ENCODE measurements around the gene MAP7D2.

DNA sequence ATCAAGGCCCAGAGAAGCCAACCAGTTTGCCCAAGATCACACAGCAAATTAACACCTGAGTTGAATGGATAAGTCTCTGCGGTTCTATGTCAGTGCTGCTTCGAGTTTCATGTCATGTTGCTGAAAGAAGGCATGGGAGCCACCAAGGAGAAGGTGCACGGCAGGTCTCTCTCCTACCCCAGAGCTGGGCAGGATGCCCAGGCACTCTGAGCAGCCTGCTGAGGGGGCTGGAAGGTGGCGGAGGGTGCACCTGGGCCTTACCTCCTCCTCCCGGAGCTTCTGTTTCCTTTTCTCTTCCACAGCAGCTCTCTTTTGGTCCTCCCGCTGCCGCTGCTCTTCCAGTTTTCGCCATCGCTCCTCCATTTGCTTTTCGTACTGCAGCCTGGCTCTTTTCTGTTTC lies 53.6 kb downstream of the MAP7D2 start:
- TF ChIP-seq, protein P1, sequence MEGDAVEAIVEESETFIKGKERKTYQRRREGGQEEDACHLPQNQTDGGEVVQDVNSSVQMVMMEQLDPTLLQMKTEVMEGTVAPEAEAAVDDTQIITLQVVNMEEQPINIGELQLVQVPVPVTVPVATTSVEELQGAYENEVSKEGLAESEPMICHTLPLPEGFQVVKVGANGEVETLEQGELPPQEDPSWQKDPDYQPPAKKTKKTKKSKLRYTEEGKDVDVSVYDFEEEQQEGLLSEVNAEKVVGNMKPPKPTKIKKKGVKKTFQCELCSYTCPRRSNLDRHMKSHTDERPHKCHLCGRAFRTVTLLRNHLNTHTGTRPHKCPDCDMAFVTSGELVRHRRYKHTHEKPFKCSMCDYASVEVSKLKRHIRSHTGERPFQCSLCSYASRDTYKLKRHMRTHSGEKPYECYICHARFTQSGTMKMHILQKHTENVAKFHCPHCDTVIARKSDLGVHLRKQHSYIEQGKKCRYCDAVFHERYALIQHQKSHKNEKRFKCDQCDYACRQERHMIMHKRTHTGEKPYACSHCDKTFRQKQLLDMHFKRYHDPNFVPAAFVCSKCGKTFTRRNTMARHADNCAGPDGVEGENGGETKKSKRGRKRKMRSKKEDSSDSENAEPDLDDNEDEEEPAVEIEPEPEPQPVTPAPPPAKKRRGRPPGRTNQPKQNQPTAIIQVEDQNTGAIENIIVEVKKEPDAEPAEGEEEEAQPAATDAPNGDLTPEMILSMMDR (IDR thresholded peaks at IDR 0.05), result no peak
- TF ChIP-seq POLR2A (IDR thresholded peaks at IDR 0.05) (no peak), EP300 (IDR thresholded peaks at IDR 0.05) (no peak)

Measured in tibial nerve (tissue), 4 donors.